DND-41 (cell line): Measurements from ENCODE around the gene PLXNC1.

Experiments used
- EZH2 ChIP-seq: IDR thresholded peaks from 3 replicates; pipeline ENCODE4 v1.6.1; 2012; ENCODE audit warnings: borderline replicate concordance, low read depth, mild to moderate bottlenecking, moderate library complexity, low read length, inconsistent platforms; ENCODE audit not compliant: severe bottlenecking
- TF ChIP-seq, protein P1 (sequence below): IDR thresholded peaks from 2 replicates; pipeline ENCODE4 v1.5.1; 2012; ENCODE audit warnings: borderline replicate concordance, low read length, moderate library complexity, mild to moderate bottlenecking; ENCODE audit not compliant: poor library complexity, severe bottlenecking; ENCODE audit errors: extremely low read depth

DNA sequence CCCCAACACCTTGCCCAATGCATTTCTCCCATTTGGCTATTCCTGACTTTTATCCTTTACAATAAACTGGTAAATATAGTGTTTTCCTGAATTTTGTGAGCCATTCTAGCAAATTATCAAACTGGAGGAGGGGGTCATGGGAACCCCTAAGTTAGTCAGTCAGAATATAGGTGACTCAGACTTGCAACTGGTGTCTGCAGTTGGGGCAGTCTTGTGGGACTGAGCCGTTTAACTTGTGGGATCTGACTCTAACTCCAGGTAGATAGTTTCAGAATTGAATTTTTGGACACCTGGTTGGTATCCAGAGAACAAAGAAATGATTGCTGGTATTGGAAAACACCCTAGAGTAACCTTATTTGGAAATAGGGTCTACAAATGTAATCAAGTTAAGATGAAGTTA, 177.9 kb downstream of the PLXNC1 start:
- TF ChIP-seq, protein P1, sequence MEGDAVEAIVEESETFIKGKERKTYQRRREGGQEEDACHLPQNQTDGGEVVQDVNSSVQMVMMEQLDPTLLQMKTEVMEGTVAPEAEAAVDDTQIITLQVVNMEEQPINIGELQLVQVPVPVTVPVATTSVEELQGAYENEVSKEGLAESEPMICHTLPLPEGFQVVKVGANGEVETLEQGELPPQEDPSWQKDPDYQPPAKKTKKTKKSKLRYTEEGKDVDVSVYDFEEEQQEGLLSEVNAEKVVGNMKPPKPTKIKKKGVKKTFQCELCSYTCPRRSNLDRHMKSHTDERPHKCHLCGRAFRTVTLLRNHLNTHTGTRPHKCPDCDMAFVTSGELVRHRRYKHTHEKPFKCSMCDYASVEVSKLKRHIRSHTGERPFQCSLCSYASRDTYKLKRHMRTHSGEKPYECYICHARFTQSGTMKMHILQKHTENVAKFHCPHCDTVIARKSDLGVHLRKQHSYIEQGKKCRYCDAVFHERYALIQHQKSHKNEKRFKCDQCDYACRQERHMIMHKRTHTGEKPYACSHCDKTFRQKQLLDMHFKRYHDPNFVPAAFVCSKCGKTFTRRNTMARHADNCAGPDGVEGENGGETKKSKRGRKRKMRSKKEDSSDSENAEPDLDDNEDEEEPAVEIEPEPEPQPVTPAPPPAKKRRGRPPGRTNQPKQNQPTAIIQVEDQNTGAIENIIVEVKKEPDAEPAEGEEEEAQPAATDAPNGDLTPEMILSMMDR: no peak
- TF ChIP-seq EZH2: no peak
